ENCODE measurements around the gene KDM1A.

KDM1A gene

DNA sequence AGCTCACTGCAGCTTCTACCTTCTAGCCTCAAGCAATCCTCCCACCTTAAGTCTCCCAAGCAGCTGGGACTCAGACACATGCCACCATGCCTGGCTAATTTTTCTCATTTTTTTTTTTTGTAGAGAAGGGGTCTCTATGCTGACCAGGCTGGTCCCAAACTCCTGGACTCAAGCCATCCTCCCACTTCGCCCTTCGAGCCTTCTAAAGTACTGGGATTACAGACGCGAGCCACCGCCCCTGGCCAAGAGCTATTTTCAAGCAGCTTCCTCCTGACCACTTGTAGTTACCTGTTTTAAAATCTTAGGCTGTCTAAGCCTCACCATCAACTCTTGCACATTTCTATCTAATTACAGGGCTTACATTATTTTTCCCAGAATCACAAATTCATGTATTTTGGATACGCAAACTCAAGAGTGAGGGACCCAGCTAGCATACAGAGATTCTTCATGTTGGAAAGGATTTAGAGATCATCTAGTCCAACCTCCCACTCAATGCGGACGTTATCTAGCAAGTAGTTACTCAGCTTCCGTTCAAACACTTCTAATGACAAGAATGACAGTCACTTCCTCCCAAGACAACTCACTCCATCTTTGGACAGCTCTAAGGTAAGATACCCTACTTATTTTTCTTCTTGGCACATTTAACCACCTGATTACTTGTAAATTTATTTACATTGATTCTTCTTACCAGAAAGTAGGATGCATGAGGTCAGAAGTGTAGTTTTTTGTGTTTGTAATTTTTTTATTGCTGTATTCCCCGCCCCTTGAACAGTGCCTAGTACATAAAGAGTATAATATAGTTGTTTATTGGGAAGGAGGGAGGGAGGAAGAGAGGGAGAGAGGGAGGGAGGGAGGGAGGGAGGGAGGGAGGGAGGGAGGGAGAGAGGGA lies 84.0 kb downstream of the KDM1A start:
- no peak for TF ChIP-seq CTCF (IDR thresholded peaks at IDR 0.05; ENCODE audit: low read depth, low read length)
- Histone ChIP-seq H3K36me3 (no peaks in the 10 kb centered on the region), H3K27me3 (no peaks in the 10 kb centered on the region), H3K4me1 (no peaks in the 10 kb centered on the region), H3K9me3 (no peaks in the 10 kb centered on the region), H3K4me3 (ENCODE audit: low read depth, low read length) (no peak overlapping the region)
- no peak for DNase-seq

- Histone ChIP-seq H3K4me3 (ENCODE audit: low read depth, low read length) (no peak overlapping the region), H3K9me3 (no peaks in the 10 kb centered on the region), H3K4me1 (no peaks in the 10 kb centered on the region), H3K36me3 (no peaks in the 10 kb centered on the region), H3K27me3 (no peaks in the 10 kb centered on the region)
- TF ChIP-seq CTCF (IDR thresholded peaks at IDR 0.05; ENCODE audit: low read depth, low read length) = no peak
- DNase-seq = no peak
Observed at GRCh38 chr1:23108918-23109533, 89.8 kb downstream of the KDM1A start.

- Histone ChIP-seq H3K36me3 (no peaks in the 10 kb centered on the region), H3K4me1 (no peaks in the 10 kb centered on the region), H3K9me3 (no peaks in the 10 kb centered on the region), H3K4me3 (ENCODE audit: low read depth, low read length) (no peak overlapping the region), H3K27me3 (no peaks in the 10 kb centered on the region)
- no peak for DNase-seq
- TF ChIP-seq CTCF (IDR thresholded peaks at IDR 0.05; ENCODE audit: low read depth, low read length) = no peak
Observed at GRCh38 chr1:23110391-23110790, 91.1 kb downstream of the KDM1A start.

- Histone ChIP-seq H3K27me3 (no peaks in the 10 kb centered on the region), H3K4me1 (no peaks in the 10 kb centered on the region), H3K9me3 (no peaks in the 10 kb centered on the region), H3K36me3 (no peaks in the 10 kb centered on the region), H3K4me3 (ENCODE audit: low read depth, low read length) (no peak overlapping the region)
- TF ChIP-seq CTCF (IDR thresholded peaks at IDR 0.05; ENCODE audit: low read depth, low read length) = no peak
- no peak for DNase-seq
Observed at GRCh38 chr1:23111600-23112535, 92.6 kb downstream of the KDM1A start.

- Histone ChIP-seq H3K4me1 (no peaks in the 10 kb centered on the region), H3K36me3 (no peaks in the 10 kb centered on the region), H3K9me3 (no peaks in the 10 kb centered on the region), H3K27me3 (no peaks in the 10 kb centered on the region), H3K4me3 (ENCODE audit: low read depth, low read length) (no peak overlapping the region)
- TF ChIP-seq CTCF (IDR thresholded peaks at IDR 0.05; ENCODE audit: low read depth, low read length) = no peak
- no peak for DNase-seq
Observed at GRCh38 chr1:23114424-23115079, 95.3 kb downstream of the KDM1A start.
